ENCODE data around the gene CNTN4.

Gene CNTN4

GRCh38 chr3:2771741-2772140, 673.1 kb downstream of the CNTN4 start:
- Histone ChIP-seq H3K18ac (ENCODE audit: low read depth in 1 of 2, low read length in 2 of 2) (peak overlapping the region; percentile 64 to 85), H4K91ac (ENCODE audit: low read length) (peak overlapping the region; percentile 18), H2BK5ac (ENCODE audit: low read depth, low read length, poor library complexity, severe bottlenecking) (no peak overlapping the region), H3K9ac (ENCODE audit: low read length) (no peak overlapping the region), H3K27ac (ENCODE audit: low read length, poor library complexity, severe bottlenecking) (no peak overlapping the region), H2BK12ac (ENCODE audit: low read length in 2 of 2) (peak overlapping the region; percentile 77 to 90), H2BK120ac (ENCODE audit: low read depth, low read length) (peak overlapping the region; percentile 58), H2AFZ (ENCODE audit: low read depth, low read length) (no peak overlapping the region), H3K4ac (ENCODE audit: low read depth in 1 of 2, low read length in 2 of 2) (peak overlapping the region in 1 of 2 experiments; percentile 85), H3K9me3 (ENCODE audit: control insufficient read depth, low read length) (no peaks in the 10 kb centered on the region), H3K14ac (ENCODE audit: low read length in 2 of 2) (no peak overlapping the region), H3K36me3 (ENCODE audit: control insufficient read depth in 1 of 2, insufficient read depth in 2 of 2, low read depth in 1 of 2, low read length in 2 of 2) (no peaks in the 10 kb centered on the region), H2BK15ac (ENCODE audit: low read depth, poor library complexity, severe bottlenecking) (no peak overlapping the region), H3K79me1 (replicated peaks; ENCODE audit: low read length, poor library complexity, severe bottlenecking) (no peaks in the 10 kb centered on the region), H3K4me2 (ENCODE audit: low read length, poor library complexity, severe bottlenecking) (no peak overlapping the region), H2AK5ac (ENCODE audit: low read length, severe bottlenecking) (no peak overlapping the region), H3K27me3 (ENCODE audit: control insufficient read depth in 1 of 2, insufficient read depth in 1 of 2, low read length in 2 of 2) (no peaks in the 10 kb centered on the region), H3K4me3 (ENCODE audit: insufficient read depth in 1 of 2, low read depth in 1 of 2, low read length in 2 of 2) (no peak overlapping the region), H3K4me1 (ENCODE audit: control insufficient read depth, insufficient read depth, low read depth, low read length) (no peaks in the 10 kb centered on the region), H3K23ac (ENCODE audit: low read length in 2 of 2) (no peak overlapping the region), H4K8ac (ENCODE audit: low read length) (no peak overlapping the region)
- 90% methylated on average over 5 of the region's 5 CpGs for WGBS
- DNase-seq, result no peak

GRCh38 chr3:2772803-2773202, 674.1 kb downstream of the CNTN4 start:
- no peak for DNase-seq
- Histone ChIP-seq H4K91ac (ENCODE audit: low read length) (no peak overlapping the region), H2AK5ac (ENCODE audit: low read length, severe bottlenecking) (no peak overlapping the region), H3K27ac (ENCODE audit: low read length, poor library complexity, severe bottlenecking) (no peak overlapping the region), H3K79me1 (replicated peaks; ENCODE audit: low read length, poor library complexity, severe bottlenecking) (no peaks in the 10 kb centered on the region), H3K9ac (ENCODE audit: low read length) (no peak overlapping the region), H3K4me2 (ENCODE audit: low read length, poor library complexity, severe bottlenecking) (no peak overlapping the region), H3K27me3 (ENCODE audit: control insufficient read depth in 1 of 2, insufficient read depth in 1 of 2, low read length in 2 of 2) (no peaks in the 10 kb centered on the region), H3K9me3 (ENCODE audit: control insufficient read depth, low read length) (no peaks in the 10 kb centered on the region), H4K8ac (ENCODE audit: low read length) (no peak overlapping the region), H3K23ac (ENCODE audit: low read length in 2 of 2) (no peak overlapping the region), H3K4me3 (ENCODE audit: insufficient read depth in 1 of 2, low read depth in 1 of 2, low read length in 2 of 2) (no peak overlapping the region), H2BK15ac (ENCODE audit: low read depth, poor library complexity, severe bottlenecking) (no peak overlapping the region), H2BK120ac (ENCODE audit: low read depth, low read length) (no peak overlapping the region), H3K14ac (ENCODE audit: low read length in 2 of 2) (no peak overlapping the region), H3K18ac (ENCODE audit: low read depth in 1 of 2, low read length in 2 of 2) (no peak overlapping the region), H2AFZ (ENCODE audit: low read depth, low read length) (no peak overlapping the region), H3K36me3 (ENCODE audit: control insufficient read depth in 1 of 2, insufficient read depth in 2 of 2, low read depth in 1 of 2, low read length in 2 of 2) (no peaks in the 10 kb centered on the region), H3K4ac (ENCODE audit: low read depth in 1 of 2, low read length in 2 of 2) (no peak overlapping the region), H2BK12ac (ENCODE audit: low read length in 2 of 2) (no peak overlapping the region), H2BK5ac (ENCODE audit: low read depth, low read length, poor library complexity, severe bottlenecking) (no peak overlapping the region), H3K4me1 (ENCODE audit: control insufficient read depth, insufficient read depth, low read depth, low read length) (no peaks in the 10 kb centered on the region)
- WGBS, result 23% methylated on average over 1 of the region's 1 CpG

DNA sequence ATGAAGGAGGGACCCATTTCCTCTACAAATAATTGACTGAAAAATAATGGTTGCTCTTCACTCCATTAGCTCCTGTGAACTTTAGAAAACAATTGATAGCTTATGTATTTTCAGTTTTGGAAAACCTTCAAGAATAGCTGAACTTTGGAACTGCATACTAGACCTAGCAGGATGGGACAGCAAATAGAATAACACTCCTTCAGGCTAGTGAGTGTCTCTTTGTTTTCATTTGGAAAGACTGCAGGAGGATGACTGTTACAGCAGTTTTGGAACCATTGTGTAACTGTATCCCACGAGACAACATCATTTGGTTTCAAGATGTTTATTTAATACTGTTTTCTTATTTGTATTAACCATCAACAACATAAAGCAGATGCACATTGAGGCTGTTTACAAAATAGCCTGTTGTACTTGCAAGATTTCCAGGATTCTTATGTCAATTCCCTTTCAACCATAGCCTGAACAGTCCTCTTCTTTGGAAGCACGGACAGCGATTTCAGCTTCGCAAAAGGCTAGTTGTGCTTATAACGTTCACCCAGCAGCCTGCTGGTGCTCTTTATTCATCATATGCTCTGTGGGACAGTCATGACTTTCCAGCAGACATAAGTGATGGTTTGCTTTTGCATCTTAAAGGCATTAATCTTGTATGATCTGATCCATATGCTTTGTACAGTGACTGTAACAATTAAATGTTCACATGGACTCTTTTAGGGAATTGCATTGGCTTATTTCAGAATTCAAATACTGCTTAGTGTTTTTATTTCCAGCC, 676.0 kb downstream of the CNTN4 start:
- Histone ChIP-seq H3K79me1 (replicated peaks; ENCODE audit: low read length, poor library complexity, severe bottlenecking) (no peaks in the 10 kb centered on the region), H3K4ac (ENCODE audit: low read depth in 1 of 2, low read length in 2 of 2) (no peak overlapping the region), H2AFZ (ENCODE audit: low read depth, low read length) (no peak overlapping the region), H4K8ac (ENCODE audit: low read length) (no peak overlapping the region), H3K23ac (ENCODE audit: low read length in 2 of 2) (no peak overlapping the region), H2AK5ac (ENCODE audit: low read length, severe bottlenecking) (no peak overlapping the region), H2BK120ac (ENCODE audit: low read depth, low read length) (no peak overlapping the region), H3K14ac (ENCODE audit: low read length in 2 of 2) (no peak overlapping the region), H3K4me3 (ENCODE audit: insufficient read depth in 1 of 2, low read depth in 1 of 2, low read length in 2 of 2) (peak overlapping the region in 1 of 2 experiments; percentile 39), H4K91ac (ENCODE audit: low read length) (no peak overlapping the region), H3K36me3 (ENCODE audit: control insufficient read depth in 1 of 2, insufficient read depth in 2 of 2, low read depth in 1 of 2, low read length in 2 of 2) (no peaks in the 10 kb centered on the region), H3K9me3 (ENCODE audit: control insufficient read depth, low read length) (no peaks in the 10 kb centered on the region), H2BK5ac (ENCODE audit: low read depth, low read length, poor library complexity, severe bottlenecking) (no peak overlapping the region), H2BK12ac (ENCODE audit: low read length in 2 of 2) (no peak overlapping the region), H3K4me1 (ENCODE audit: control insufficient read depth, insufficient read depth, low read depth, low read length) (no peaks in the 10 kb centered on the region), H3K27me3 (ENCODE audit: control insufficient read depth in 1 of 2, insufficient read depth in 1 of 2, low read length in 2 of 2) (no peaks in the 10 kb centered on the region), H3K4me2 (ENCODE audit: low read length, poor library complexity, severe bottlenecking) (no peak overlapping the region), H2BK15ac (ENCODE audit: low read depth, poor library complexity, severe bottlenecking) (no peak overlapping the region), H3K9ac (ENCODE audit: low read length) (no peak overlapping the region), H3K27ac (ENCODE audit: low read length, poor library complexity, severe bottlenecking) (no peak overlapping the region), H3K18ac (ENCODE audit: low read depth in 1 of 2, low read length in 2 of 2) (peak overlapping the region in 1 of 2 experiments; percentile 43)
- WGBS, result 80% methylated on average over 4 of the region's 5 CpGs
- DNase-seq, result peak; percentile 68

- no peak overlapping the region for H3K9ac ChIP-seq (ENCODE audit: low read length)
- H3K18ac ChIP-seq (ENCODE audit: low read depth in 1 of 2, low read length in 2 of 2), result peak overlapping the region in 1 of 2 experiments; percentile 37
- no peak overlapping the region for H4K8ac ChIP-seq (ENCODE audit: low read length)
- H2BK12ac ChIP-seq (ENCODE audit: low read length in 2 of 2), result no peak overlapping the region
- H3K79me1 ChIP-seq (replicated peaks; ENCODE audit: low read length, poor library complexity, severe bottlenecking), result no peaks in the 10 kb centered on the region
- WGBS, result no CpG with 5 or more reads among the region's 2 CpGs
- no peaks in the 10 kb centered on the region for H3K36me3 ChIP-seq (ENCODE audit: control insufficient read depth in 1 of 2, insufficient read depth in 2 of 2, low read depth in 1 of 2, low read length in 2 of 2)
- no peak overlapping the region for H2AFZ ChIP-seq (ENCODE audit: low read depth, low read length)
- no peak overlapping the region for H3K23ac ChIP-seq (ENCODE audit: low read length in 2 of 2)
- H2BK120ac ChIP-seq (ENCODE audit: low read depth, low read length), result no peak overlapping the region
- H3K27me3 ChIP-seq (ENCODE audit: control insufficient read depth in 1 of 2, insufficient read depth in 1 of 2, low read length in 2 of 2), result no peaks in the 10 kb centered on the region
- H3K9me3 ChIP-seq (ENCODE audit: control insufficient read depth, low read length), result peaks cover 6% of the 10 kb centered on the region
- H2BK15ac ChIP-seq (ENCODE audit: low read depth, poor library complexity, severe bottlenecking), result no peak overlapping the region
- no peak overlapping the region for H3K4me3 ChIP-seq (ENCODE audit: insufficient read depth in 1 of 2, low read depth in 1 of 2, low read length in 2 of 2)
- H3K4ac ChIP-seq (ENCODE audit: low read depth in 1 of 2, low read length in 2 of 2), result no peak overlapping the region
- H2AK5ac ChIP-seq (ENCODE audit: low read length, severe bottlenecking), result no peak overlapping the region
- no peak overlapping the region for H4K91ac ChIP-seq (ENCODE audit: low read length)
- no peak overlapping the region for H2BK5ac ChIP-seq (ENCODE audit: low read depth, low read length, poor library complexity, severe bottlenecking)
- no peak overlapping the region for H3K4me2 ChIP-seq (ENCODE audit: low read length, poor library complexity, severe bottlenecking)
- H3K14ac ChIP-seq (ENCODE audit: low read length in 2 of 2), result no peak overlapping the region
- DNase-seq, result peak; percentile 37
- no peaks in the 10 kb centered on the region for H3K4me1 ChIP-seq (ENCODE audit: control insufficient read depth, insufficient read depth, low read depth, low read length)
- no peak overlapping the region for H3K27ac ChIP-seq (ENCODE audit: low read length, poor library complexity, severe bottlenecking)
Observed at GRCh38 chr3:2783261-2783660, 684.6 kb downstream of the CNTN4 start.
